ENCODE measurements around the gene SAP130.

Gene SAP130

GRCh38 chr2:128027801-128028667 is at the start of gene SAP130:
Gene SAP130, minus strand, starts transcription at chr2:128028059. Its CDS starts 1,767 bp downstream, at chr2:128026292.
- FAIRE-seq: no peak

GRCh38 chr2:128076461-128077106 is 48.7 kb upstream of the SAP130 start:
- FAIRE-seq: no peak

DNA sequence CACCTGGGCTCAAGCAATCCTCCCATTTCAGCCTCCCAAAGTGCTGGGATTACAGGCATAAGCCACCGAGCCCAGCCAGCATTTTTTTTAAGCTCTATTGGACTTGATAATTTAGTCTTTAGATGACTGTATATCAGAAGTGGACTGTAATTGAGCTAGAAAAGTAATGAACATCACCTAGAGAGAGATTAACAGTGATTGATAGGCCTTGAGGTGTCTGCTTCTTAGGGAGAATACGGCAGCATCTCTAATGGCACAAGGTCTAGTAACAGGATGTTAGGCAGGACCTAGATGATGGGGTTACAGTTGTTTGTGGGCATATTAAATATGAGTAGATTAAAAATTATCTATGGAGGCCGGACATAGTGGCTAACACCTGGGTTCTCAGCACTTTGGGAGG is 45.4 kb upstream of the SAP130 start:
- no peak for FAIRE-seq

DNA sequence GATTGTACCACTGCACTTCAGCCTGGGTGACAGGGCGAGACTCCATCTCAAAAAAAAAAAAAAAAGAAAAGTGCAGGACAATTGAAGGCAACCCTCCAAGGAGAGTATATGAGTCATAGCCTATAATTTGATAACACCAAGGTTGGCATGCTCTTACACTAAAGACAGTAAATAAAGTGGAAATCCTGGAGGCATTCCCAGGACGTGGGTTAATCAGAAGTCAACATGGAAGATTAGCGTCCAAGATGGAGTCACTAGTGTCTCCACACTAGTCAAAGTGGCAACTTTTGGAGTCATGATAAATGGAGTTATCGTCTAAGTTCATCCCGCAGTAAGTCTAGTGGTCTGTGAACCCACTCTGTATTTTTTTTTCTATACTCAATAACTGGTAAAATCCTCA is 41.9 kb upstream of the SAP130 start:
- no peak for FAIRE-seq

GRCh38 chr2:128064353-128064752 is 36.5 kb upstream of the SAP130 start:
- no peak for FAIRE-seq

GRCh38 chr2:128062571-128062970 is 34.7 kb upstream of the SAP130 start:
- FAIRE-seq: no peak

DNA sequence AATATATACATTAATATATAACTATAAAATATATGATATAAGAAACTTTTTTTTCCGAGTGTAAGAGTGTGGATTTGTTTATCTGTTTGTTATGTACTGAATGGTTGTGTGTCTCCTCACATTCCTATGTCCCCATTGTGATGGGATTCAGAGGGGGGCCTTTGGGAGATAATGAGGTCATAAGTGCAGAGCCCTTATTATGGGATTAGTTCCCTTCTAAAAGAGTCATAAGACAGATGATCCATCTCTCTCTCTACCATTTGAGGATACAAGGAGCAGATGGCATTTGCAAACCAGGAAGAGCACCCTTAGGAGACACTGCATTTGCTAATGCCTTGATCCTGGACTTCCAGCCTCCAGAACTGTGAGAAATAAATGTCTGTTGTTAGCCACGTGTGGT is 30.3 kb upstream of the SAP130 start:
- no peak for FAIRE-seq

DNA sequence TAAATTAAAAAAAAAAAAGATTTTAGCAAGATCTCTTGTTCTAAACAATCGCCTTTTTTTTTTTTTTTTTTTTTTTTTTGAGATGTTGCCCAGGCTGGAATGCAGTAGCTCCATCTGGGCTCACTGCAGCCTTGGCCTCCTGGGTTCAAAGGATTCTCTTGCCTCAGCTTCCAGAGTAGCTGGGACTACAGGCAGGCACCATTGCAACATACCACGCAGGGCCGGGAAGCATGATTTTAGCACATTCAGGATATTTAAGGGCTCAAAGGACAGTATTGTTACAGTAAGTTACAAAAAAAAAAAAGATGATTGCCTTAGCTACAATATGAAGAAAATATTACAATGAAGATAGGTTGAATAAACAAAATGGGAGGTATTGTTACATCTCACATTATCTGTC is 29.5 kb upstream of the SAP130 start:
- FAIRE-seq: no peak

GRCh38 chr2:128054104-128054885 is 26.4 kb upstream of the SAP130 start:
- no peak for FAIRE-seq

DNA sequence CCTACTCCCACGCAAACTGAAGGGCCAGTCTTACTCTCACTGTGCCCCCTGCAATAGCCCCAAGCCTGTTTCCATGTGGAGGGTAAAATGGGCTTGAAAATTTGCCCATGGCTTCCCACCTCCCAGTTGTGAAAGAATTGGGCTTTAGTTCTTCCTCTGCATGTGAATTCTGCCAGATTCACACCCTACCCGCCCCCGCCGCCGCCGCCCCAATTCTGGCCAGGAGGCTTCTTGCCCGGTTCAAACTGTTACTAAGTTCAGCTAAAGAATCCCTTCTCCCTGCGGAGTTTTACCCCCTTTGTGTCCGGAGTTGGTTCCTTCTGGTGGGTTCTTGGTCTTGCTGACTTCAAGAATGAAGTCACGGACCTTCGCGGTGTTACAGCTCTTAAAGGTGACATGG is 25.5 kb upstream of the SAP130 start:
- no peak for FAIRE-seq

DNA sequence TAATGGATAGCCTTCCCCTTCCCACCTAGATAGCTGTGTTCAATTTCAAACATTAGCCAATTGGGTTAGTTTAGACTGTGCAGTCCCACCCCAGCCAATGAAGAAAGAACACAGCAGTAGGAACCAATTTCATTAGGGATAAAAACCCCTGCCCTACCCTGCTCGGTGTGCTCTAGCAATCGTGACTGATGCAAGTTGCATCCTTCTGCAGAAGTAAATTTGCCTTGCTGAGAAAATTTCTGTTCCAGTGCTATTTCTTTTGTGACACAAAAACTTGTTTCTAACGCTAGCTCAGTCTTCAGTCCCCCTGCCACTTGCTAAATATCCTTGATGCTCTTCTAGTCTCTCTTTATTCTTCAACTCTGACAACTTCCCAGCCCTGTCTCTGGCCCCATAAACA is 15.2 kb upstream of the SAP130 start:
- no peak for FAIRE-seq

DNA sequence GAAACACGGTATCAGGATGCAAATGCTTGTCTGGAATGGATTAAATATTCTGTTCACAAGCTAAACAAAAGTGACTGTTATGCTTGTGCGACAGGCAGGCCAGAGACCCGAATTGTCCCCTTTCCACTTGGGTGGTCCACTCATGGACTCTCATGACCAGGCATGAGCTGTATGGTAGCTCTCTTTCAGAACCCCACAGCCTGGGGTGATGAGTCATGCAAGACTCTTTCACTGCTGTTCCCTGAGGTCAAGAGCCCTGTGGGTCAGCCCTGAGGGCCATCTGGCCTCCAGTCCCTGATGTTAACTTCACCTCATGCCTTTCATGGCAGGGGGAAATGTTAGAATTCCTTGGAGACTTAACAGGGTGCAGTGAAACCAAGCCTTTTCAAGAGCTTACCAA is 13.7 kb upstream of the SAP130 start:
- FAIRE-seq: no peak

- no peak for FAIRE-seq
Observed at GRCh38 chr2:128040166-128040771, 12.4 kb upstream of the SAP130 start.

DNA sequence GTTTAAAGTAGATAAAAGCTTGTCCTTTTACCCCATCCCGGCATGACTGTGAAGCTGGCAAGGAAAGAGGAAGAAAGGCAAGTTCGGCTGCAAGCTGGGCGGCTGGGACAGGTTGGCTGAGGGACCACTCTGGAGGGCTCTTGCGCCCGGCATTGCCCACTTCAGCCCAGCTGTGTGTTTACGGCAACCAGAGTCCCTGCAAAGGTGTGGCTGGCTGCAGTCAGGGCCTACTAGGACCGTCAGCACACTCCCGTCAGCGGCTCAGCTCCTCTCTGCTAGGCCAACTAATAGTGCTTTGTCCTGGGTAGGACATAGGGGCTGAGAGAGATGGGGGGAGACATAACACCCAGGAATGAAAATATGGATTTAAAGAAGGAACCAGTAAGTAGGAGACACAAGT is 11.7 kb upstream of the SAP130 start:
- FAIRE-seq: no peak

DNA sequence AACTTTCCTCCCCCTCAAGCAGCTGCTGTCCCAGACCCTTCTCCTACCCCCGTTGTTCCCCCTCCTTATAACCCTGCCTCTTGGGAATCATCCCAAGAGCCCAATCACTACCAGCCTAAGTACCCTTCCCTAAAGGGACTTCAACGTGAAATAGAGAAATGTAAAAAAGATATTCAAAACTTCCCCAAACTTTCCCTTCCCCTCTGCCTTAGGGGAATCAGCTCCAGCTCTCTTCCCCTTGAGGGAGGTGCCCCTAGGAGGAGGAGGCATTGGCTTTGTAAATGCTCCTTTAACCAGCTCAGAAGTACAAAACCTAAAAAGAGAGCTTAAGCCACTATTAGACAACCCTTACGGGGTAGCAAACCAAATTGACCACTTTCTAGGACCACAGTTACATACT is 10.6 kb upstream of the SAP130 start:
- FAIRE-seq: no peak

DNA sequence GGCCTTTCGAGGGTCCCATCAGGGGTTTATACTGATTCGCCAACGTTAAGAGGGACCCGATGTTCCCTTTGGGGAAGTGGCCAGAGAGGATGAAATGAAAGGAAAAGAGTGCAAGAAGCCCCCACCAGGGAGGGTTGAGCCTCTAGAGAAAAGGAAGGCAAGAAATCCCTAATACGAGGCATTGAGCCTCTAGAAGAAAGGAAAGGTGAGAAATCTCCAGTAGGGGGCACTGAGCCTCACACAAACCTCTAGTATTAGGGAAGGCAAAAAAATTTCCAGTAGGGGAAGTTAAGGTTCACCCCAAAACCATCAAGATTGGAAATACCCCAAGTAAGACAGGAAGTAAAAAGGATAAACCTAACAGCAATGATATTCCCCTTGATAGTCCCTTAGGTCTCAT is 9.8 kb upstream of the SAP130 start:
- no peak for FAIRE-seq

- FAIRE-seq: no peak
Observed at GRCh38 chr2:128036748-128037607, 9.1 kb upstream of the SAP130 start.

GRCh38 chr2:128032092-128032491 is 4.2 kb upstream of the SAP130 start:
- FAIRE-seq: no peak

GRCh38 chr2:128028668-128029054 is 802 bp upstream of the SAP130 start:
- FAIRE-seq: no peak

GRCh38 chr2:128027278-128027800 is 520 bp downstream of the SAP130 start:
- no peak for FAIRE-seq

DNA sequence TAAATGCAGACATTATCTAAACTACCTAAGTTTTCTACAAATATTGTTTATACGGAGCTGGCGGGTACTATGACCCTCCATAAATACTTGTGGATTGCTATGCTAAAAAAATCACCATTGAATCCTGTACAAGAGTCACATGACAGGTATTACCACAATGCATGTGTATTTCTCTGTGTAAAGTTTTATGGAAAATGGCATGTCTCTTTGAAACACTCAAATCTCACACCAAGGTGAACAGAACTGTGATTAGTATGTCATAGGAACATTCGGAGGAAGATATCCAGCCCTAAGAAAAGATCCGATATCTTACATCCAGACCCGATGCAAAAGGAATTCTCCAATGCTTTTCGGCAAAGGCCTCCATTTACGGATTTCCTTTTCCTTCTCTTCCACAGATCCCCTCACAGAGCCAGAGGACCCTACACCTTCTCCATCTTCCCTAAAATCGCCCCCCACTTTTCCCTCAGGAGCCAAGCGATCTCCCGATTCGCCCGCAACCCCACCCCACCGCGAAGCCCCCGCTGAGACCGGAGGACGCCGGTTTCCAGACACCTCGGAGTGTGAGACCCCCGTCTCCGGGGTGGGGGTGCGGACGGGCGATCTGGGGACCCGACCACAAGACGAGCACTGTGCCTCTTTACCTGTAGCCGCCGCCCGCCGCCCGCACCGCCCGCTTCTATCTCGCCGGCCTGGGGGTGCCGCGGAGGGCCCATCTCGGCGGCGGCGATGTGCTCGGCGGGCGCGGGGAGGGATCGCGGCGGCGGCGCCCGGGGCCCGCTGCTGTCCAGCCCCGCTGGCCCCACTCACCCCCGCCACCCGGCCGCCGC is 1.2 kb downstream of the SAP130 start:
- no peak for FAIRE-seq

All from endometrium (tissue), 2 donors.